GM21526 (cell line): ENCODE measurements around the gene LRRC75B.
"Not testable (repeated sequence)": the region's sequence is repeated elsewhere in the genome, so short reads cannot be mapped to it uniquely, and the experiment has no call there.

Source experiments
- ATAC-seq: cut with Tn5 transposase; IDR thresholded peaks from one replicate; pipeline ENCODE4 v1.9.1; 2021; ENCODE audit warnings: moderate library complexity; ENCODE audit not compliant: unreplicated experiment, low FRiP score

Gene LRRC75B

DNA sequence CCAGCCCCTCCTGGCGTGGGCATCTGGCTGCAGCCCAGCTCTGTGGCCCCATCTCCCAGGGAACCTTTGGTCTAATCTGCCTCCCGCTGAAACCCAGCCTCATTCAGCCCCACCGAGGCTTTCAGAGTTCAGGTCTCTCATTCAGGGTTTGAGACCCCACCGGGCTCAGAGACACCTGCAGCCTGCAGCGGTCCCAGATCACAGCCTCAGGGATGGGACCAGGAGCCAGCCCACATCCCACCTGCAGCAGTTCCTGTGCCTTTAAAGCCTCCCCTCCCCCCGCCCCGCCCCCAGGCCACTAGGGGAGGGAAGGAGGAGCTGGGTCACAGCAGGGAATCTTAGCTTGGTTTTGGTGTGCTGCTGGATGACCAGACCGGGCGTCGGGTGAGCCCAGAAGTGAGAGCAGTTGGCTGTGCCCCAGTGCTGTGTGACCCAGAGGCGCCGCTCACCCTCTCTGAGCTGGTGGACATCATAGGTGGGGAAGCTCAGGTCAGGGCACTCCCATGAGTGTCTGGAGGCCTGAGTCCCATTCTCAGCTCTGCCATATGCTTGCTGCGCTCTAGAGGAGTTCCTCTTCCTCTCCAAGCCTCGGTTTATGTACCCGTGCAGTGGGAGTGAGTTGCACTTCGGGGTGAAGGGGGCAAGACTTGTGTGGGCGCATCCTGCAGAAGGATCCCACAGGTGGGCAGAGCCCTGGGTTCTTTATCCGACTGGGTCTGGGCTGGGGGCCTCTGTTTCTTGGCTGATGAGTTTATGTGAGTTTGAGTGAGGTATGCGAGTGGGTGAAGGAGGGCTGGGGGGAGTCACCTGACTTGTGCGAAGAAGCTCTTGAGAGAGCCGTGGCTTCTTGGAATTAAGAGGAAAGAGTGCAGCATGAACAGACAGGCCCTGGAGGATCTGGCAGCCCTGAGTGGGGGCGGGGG is 10.2 kb upstream of the LRRC75B start, which contains the start of gene GGT1:
Gene GGT1, plus strand, starts transcription at position 347 of the 923 bp plus-strand sequence. CDS start 7,889 bp downstream, outside the sequence.
- ATAC-seq = not testable (repeated sequence)

- ATAC-seq = not testable (repeated sequence)
Observed at GRCh38 chr22:24602105-24602749, 9.4 kb upstream of the LRRC75B start.

DNA sequence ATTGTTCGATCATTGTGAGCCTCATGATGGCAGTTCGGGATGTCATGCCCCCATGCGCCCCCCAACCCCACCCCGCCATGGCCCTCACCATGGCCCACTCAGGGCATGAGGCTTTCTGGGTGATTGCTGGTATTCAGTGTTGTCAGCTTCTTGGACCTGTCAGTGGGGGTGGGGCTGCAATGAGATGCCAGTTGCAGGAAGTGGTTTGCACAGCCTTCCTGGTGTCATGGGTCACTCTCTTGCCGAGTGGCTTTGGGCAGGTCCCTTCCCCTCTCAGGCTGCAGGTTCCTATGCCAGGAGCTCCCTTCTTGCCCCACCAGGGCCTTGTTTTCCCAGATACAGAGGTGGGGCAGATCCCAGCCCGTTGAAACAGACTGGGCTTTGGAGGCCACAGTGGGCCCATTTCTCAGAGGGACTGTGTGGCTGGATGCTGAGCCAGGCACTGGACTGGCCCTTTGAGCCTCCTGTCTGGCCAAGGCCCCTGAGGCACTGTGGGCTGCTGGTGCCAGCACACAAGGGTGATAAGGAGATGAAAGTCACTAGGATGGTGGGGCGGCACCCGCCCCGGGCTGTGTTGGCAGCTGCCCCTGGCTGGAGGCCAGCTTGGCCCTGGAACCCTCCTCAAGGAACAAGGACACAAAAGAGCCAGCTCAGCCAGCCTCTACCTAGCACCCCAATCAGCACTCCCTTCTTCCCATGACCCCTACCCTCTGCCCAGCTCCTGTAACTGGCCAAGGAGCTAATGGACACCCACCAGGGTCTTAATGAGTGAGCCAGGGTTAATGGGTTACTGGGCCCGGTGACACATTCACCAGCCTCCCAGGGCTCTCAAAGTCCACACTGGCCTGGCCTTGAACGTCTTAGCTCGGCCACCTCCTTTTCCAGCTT is 8.6 kb upstream of the LRRC75B start:
- no peak for ATAC-seq

- not testable (repeated sequence) for ATAC-seq
Observed at GRCh38 chr22:24599958-24600715, 7.3 kb upstream of the LRRC75B start.

DNA sequence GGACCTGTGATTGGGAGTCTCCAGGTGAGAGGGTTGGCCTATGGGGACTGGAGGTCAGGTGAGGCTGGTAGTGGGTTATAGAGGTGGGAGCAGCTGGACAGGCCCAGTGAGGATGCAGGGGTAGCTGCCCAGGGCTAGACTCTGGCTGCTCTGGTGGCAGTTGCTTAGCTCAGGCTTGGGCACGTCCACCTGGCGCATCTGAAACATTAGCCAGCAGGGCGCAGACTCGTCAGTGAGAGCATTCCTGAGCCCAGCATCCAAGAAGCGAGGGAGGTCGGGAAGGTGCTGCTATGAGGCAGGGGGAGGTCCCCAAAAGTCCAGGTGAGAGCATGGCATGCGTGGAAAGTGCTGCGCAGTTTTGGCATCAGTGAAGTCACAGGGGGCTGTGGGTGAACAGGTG is 6.6 kb upstream of the LRRC75B start:
- no peak for ATAC-seq

- ATAC-seq = not testable (repeated sequence)
Observed at GRCh38 chr22:24597076-24597475, 4.2 kb upstream of the LRRC75B start.

GRCh38 chr22:24595863-24596262 is 3.0 kb upstream of the LRRC75B start:
- no peak for ATAC-seq

DNA sequence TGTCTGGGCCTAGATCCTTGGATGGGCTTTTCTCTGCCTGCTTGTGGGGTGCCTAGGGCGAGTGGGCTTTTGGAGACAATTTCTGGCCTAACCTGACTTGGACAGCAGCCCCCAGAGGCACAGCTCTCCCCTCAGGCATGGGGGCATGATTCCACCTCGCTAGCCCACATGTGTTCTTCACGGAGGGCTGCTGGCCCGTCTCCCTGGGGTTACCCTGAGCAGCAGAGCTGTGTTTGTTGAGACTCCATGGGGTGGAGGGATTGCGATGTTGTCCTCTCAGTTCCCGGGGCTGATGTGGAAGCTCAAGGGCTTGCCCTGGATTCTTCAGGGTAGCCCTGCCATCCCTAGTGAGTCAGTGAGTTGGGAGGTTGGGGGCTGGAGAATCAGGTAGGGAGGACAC is 2.4 kb upstream of the LRRC75B start:
- no peak for ATAC-seq

DNA sequence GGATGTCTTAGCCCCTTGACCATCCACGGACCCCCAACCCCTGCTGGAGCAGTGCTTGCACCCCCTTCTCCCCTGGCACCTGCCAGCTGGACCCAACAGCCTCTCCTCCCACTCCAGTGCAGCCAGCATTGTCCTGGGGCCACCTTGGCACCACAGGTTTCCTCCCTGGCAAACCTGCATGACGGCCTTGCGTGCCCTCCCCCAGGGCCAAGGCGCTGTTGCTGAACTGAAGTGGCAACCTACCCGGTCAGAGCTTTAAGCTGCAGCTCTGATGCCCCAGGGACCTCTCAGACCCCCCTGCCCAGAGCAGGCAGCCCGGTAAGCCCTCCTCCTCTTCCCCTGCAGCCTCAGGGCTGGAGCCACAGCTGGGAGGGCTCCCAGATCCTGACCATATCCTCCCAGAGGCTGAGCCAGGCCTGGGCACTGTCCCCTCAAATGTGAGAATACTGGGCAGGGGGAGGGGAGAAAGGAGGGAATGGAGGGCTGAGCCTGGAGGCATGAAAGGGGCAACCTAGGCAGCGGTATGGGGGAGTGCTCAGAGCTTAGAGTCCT is 1.8 kb upstream of the LRRC75B start:
- no peak for ATAC-seq

- ATAC-seq = no peak
Observed at GRCh38 chr22:24593836-24594568, 1.1 kb upstream of the LRRC75B start.

DNA sequence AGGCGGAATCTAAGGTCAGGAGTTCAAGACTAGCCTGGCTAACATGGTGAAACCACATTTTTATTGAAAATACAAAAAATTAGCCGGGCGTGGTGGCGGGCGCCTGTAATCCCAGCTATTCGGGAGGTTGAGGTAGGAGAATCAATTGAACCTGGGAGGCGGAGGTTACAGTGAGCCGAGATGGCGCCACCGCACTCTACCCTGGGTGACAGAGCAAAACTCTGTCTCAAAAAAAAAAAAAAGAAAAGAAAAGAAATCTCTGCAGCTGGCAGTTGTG is 624 bp upstream of the LRRC75B start:
- not testable (repeated sequence) for ATAC-seq

GRCh38 chr22:24592058-24592850 is 619 bp downstream of the LRRC75B start:
- ATAC-seq = no peak

- ATAC-seq = no peak
Observed at GRCh38 chr22:24591286-24591830, 1.5 kb downstream of the LRRC75B start.

DNA sequence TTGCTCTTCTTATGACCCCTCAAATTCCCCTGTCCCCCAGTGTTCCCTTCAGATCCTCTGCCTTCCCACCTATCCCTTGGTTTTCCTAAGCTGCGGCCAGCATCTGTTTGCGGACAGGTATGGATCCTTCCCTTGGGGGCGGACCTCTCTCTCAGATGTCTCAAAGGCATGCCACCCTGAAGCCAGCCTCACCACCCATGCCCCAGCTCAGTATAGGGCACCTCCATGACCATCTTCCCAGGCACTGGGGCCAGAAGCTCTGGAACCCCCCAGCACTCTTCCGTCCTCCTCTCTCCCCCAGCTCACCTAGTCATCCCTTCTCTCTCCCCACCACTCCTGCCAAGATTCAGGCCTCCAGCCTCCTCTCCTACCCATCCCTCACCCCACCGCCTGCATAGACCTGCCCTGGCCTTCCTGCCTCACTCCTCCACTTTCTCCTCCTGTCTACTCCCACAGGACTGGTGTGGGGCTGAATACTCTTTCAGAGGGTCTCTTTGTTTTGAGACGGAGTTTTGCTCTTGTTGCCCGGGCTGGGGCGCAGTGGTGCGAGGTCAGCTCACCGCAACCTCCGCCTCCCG is 2.2 kb downstream of the LRRC75B start:
- ATAC-seq = no peak

DNA sequence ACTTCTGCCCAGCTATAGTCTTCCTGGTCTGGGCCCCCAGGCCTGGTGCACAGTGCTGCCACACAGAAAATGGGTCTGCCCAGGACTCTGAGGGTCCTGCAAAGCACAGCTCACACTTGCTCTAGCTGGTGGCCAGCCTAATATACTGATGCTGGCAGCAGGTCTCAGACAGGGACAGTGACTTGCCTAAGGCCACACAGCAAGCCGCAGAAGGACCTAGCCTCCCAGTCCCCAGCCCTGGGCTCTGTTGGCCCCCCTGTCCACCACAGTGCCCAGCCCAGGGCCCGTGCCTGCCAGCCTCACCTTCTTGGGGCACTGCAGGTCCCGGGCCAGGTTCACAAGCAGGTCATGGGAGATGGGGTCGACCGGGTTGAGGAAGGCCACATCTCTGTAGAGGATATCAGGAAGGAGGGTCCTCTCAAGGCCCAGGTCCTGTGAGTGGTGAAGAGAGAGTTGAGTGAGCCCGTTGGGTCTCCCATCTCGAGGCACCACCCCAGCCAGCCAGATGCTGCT is 3.3 kb downstream of the LRRC75B start:
- ATAC-seq = no peak

DNA sequence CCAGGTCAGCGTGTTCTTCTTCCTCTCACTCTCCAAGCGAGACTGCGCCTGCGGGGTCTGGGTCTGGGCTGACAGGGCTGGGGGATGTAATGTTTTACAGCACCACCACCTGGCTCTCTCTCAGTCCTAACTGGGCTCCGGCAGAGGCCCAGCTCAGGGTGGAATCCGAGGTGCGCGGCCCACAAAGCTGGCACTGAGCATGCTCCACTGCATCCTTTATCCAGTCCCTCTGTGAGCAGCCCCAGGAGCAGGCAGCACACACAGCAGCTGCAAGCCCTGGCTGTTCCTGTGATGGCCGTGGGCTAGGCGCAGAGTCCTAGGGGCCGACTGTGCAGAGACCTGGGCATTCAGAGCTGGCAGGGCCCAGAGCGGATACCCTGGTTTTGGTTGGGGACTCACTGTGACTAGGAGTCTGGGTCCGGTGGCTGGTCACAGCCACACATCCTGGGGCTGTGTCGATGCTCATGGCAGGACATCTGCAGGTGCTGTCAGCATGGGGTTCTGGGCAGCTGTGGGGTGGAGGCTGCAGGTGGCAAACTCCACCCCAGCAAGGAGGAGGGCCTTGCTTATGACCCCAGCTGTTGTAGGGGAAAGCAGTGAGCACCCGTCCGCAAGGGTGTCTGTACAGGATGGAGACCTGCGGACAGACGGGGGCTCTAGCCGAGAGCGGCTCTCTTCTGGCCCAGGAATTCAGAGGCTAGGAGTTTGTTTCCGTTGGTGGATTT is 4.0 kb downstream of the LRRC75B start:
- no peak for ATAC-seq

DNA sequence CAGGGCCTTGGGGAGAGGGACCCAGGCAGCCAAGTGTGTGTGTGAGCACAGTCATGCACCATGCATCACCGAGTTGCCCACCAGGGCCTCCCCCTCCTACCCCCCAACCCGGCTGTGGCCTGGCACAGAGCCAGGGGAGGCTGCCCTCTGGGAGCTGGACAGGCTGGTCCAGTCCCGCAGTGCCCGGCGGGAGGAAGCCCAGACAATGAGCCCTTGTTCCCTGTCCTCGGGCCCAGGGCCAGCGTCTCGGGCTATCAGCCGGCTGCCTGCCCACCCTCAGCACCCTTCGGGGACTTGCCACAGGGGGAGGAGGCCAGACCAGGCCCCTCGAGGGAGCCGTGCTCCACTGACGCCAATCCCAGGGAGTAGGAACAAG is 4.5 kb downstream of the LRRC75B start:
- ATAC-seq = no peak
